GM12891 (cell line): ENCODE data around the gene KRT8.

Experiments used
- DNase-seq: peaks from one replicate; pipeline ENCODE4 v3.0.0; 2011; ENCODE audit warnings: low spot score; ENCODE audit not compliant: insufficient read length
- FAIRE-seq: peaks from 2 replicates; lab custom pipeline; 2011; peaks lifted over from hg19 to GRCh38; lab: Jason Lieb, UNC
- PAX5 ChIP-seq: IDR thresholded peaks from 2 replicates; pipeline ENCODE4 v1.6.1; 2011; ENCODE audit warnings: low read length, moderate library complexity, mild to moderate bottlenecking; ENCODE audit not compliant: insufficient read depth, severe bottlenecking
- POLR2A ChIP-seq: IDR thresholded peaks from 2 replicates; pipeline ENCODE4 v1.6.1; 2011; ENCODE audit warnings: low read depth, low read length, control low read depth
- POLR2AphosphoS5 ChIP-seq: IDR thresholded peaks from 2 replicates; pipeline ENCODE4 v1.6.1; 2011; ENCODE audit warnings: low read depth, low read length, control low read depth
- POU2F2 ChIP-seq: IDR thresholded peaks from 2 replicates; pipeline ENCODE4 v1.6.1; 2011; ENCODE audit warnings: low read depth, mild to moderate bottlenecking, control low read depth, low read length, moderate library complexity
- SPI1 ChIP-seq: IDR thresholded peaks from 2 replicates; pipeline ENCODE4 v1.6.1; 2011; ENCODE audit warnings: low read depth, low read length, control low read depth
- TAF1 ChIP-seq: IDR thresholded peaks from 2 replicates; pipeline ENCODE4 v1.6.1; 2011; ENCODE audit warnings: low read depth, low read length, control low read depth

Gene KRT8

DNA sequence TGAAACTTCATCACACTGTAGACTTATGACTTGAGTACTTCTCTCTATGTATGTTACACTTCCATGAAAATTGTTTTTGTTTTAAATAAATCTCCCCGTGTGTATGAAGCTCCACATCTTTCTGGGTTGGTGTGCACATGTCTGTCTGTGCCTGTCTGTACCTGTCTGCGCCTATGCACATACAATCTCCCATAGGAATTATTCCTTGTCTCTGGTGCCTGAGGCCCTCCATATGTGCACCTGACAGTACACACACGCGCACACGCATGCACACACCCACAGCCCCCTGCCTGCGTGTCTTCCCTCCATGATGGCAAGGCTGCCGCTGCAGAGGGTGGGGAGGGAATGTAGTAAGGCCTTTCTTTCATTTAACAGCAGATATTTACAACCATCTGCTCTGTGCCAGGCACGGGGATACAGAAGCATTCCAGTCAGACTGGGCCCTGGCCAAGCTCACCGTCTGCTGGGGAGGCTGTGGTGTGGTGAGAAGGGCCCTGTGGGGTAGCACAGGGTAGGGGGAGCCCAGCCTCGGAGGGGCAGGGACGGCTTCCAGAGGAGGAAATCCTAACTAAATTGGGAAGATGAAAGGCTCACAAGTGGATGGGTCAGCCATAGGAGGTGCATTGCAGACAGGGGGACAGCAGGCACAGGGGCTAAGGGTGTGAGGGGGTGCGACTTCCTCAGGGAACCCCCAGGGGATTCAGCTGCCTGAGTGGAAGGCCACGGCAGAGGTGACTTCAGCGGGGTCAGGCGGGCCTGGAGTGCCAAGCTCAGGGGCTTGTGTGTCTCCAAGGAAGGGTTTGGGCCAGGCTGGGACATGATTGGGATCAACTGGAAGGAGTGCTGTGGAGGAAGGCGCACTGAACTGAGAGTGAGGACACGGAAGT is 26.1 kb downstream of the KRT8 start:
- no peak for FAIRE-seq
- TF ChIP-seq POLR2A: no peak
- no peak for TF ChIP-seq PAX5
- no peak for TF ChIP-seq POU2F2
- no peak for TF ChIP-seq TAF1
- TF ChIP-seq POLR2AphosphoS5: no peak
- no peak for TF ChIP-seq SPI1
- DNase-seq: no peak

DNA sequence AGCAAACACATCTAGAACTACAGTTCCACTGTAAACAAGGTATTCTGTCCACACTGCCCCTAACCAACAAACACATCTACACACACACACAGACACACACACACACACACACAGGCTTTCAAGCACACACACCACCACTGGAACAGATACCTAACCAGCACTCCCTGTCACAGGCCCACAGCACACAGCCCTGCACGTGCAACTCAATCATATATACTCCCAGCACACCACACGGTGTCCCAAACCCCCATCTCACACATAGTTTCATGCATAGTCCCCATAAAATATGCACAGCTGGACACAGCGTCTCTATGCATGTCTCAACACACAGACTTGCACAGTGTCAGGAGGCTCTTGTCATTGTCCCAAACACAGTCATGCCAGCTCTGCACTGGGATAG is 27.6 kb downstream of the KRT8 start:
- TF ChIP-seq POU2F2 (no peak), POLR2A (no peak), POLR2AphosphoS5 (no peak), PAX5 (no peak)
- DNase-seq (no peak), FAIRE-seq (no peak)

DNA sequence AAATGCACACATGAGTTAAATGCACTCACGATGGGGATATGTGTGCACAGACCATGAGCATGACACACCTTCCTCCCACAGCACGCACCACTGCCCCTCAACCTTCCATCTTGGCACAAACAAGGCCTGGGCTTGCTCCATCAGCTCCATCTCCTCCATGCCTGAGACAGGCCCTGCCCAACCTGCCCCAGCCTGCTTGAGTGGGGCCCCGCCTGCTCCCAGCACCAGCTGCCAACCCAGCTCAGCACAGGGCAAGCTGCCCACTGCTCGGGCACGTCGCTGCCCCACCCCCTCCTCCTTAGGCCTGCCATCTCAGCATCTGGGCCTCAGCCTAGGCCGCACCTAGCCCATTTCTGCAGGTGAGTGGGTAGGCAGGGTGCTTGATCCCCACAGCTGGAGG is 28.5 kb downstream of the KRT8 start:
- FAIRE-seq: no peak
- no peak for TF ChIP-seq POU2F2
- no peak for TF ChIP-seq POLR2AphosphoS5
- TF ChIP-seq TAF1: no peak
- TF ChIP-seq POLR2A: no peak
- no peak for TF ChIP-seq SPI1
- TF ChIP-seq PAX5: no peak
- DNase-seq: no peak

DNA sequence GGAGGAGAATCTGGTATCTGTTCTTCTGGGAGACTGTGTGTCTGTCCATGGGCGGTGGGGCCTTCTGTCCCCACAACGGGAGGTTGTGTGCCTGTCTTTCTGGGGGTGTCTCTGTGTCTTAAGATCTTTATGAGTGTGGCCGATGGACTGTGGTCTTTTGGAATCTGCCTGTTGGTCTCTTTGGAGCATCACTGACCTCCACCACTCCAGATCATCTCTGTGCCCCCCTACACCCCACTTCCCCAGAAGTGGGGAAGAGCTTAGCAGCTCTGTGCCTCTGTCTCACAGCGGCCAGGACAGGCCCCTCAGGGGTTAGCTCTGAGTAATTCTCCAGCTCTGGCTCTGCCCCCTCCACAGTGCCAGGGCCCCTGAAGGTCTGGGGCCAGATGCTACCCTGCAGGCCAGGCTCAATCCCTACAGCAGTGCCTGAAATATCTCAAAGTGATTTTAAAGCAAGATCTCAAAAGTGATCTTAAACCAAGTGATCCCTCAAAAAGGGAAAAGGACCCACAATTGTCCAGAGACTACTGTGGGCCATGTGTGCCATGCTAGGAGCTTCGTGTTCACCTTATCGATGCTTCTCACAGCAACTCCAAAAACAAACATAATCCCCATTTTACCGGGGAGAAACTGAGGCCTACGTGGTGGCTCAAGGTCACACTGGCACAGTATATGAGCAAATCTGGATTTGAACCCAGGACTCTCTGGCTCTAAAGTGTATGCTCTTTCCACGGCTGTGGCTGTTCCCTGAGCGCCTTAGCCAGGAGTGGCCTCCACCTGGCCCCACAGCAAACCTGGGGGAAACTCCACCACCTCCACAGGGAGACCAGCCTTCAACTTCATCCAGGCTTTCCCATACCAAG is 30.1 kb downstream of the KRT8 start:
- FAIRE-seq: no peak
- DNase-seq: no peak
- TF ChIP-seq SPI1 (no peak), POLR2AphosphoS5 (no peak), TAF1 (no peak), PAX5 (no peak), POU2F2 (no peak), POLR2A (no peak)

DNA sequence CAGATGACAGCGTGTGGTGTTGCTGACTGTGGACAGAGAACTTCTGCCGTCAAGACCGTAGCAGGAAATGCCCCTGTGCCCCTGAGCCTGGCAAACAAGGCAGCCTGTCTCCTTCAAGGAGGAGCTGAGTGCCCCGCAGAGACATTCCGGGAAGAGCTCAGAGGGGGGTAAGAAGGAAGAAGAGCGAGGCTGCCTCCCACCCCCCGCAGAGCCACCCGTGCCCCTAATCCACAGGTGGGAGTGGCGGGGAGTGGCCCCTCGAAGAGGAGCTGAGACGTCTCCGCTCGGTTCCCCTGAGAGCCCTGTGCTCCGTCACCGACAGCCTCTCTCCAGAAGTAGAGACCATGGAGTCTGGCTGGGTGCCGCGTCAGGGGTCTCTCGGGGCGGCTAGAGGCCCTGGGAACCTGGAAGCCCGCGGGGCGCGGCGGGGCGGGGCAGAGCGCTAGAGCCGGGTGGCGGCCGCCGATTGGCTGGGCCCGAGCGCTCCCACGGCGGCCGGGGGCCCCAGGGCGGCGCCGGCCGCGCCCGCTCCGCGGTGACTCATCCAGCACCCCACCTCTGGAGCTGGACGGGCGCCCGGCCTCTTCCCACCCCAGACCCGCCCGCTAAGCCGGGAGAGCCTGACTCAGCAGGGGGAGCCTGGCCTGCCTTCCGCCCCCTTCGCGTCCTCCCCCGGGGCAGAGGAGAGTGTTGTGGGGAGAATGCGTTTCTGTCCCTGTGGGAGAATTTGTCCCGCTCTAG is 30.9 kb downstream of the KRT8 start:
- FAIRE-seq: no peak
- peak; percentile 56 for DNase-seq
- TF ChIP-seq PAX5 (no peak), POLR2A (no peak), POLR2AphosphoS5 (no peak), SPI1 (no peak)

DNA sequence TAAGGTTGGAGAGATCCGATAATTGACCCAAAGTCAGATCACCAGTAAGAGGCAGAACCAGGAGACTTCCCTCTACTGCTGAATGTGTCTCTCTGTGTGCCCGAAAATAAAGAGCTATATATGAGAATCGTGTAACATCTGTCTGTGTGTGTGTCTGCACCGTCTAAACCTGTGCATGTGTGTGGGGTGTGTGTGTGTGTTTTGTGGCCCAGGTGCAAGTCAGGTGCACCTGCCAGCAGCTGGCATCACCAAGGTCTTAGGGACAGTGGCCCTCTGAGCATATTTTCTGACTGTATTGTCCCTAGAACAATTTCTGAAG is 31.4 kb downstream of the KRT8 start:
- TF ChIP-seq POU2F2: no peak
- TF ChIP-seq TAF1: no peak
- TF ChIP-seq POLR2AphosphoS5: no peak
- TF ChIP-seq SPI1: no peak
- no peak for TF ChIP-seq PAX5
- TF ChIP-seq POLR2A: no peak
- DNase-seq (no peak), FAIRE-seq (no peak)

DNA sequence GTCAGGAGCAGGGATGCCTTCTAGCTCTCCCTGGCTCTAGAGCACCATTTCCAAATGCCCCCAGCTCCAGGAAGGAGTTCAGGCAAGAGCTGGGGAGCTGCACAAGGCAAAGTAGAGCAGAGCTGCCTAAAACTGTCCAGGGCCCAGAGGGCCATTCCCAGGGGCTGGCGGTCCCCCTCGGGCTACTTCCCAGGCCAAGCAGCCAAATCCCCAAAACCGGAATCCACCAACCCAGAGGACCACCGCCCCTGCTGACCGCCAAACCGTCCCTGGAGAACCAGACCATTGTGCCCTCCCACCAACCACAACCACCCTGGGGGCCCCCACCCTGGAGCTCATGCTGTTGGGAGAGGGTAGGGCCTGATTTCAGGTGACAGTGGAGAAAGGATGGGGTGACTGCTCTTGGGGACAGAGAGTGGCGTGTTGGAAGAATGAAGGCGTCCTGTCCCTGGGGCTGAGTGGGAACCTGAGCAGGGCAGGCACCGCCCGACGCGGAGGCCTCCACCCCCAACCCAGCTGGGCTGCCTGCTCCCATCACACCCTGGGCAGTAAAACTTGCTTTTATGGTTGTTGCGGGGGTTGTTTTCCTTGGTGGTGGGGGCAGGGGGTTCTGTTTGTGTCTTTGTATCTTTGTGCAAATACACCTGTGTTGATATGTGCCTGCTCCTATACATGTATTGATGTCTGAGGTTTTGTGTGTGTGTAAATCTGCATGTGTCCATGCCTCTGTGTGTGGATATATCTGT is 32.1 kb downstream of the KRT8 start:
- TF ChIP-seq TAF1 (no peak), POLR2AphosphoS5 (no peak), SPI1 (no peak), POLR2A (no peak), POU2F2 (no peak), PAX5 (no peak)
- FAIRE-seq: no peak
- DNase-seq: no peak

DNA sequence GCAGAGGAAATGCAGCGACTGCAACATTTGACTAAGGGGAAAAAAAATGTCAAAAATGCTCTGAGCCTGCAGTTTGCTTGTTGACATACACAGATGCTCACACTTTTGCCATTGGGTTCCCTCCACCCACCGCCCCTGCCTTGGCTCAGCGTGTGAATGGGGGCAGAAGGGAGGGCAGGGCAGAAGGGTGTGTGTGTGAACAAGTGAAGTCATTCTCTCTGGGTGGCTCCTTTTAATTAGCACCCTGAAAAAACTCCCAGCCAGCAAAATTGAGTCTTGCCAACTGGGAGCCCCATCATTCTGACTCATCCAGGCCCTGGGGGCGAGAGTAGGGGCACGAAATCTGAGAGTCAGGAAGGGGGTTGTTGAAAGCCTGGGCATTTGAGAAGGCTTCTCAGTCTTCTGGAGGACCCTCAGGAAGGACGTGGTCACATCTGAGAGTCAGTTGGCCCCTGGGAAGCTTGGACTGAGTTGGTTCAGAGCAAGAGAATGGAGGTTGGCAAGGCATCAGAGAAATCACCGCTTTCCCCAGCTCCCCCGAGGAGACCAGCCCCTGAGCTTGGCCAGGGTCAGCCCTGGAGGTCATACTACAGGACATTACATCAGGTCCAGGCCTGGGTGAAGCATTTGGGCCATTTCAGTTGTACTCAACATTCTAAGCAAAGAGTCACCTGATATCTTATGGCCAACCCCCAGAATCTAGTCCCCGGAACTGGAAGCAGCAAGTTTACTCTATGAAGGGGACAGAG is 33.4 kb downstream of the KRT8 start:
- DNase-seq (no peak), FAIRE-seq (no peak)
- TF ChIP-seq POU2F2 (no peak), POLR2AphosphoS5 (no peak), POLR2A (no peak), PAX5 (no peak), SPI1 (no peak), TAF1 (no peak)
